ENCODE results near the gene PRRT1B.
"Not testable (repeated sequence)": the region's sequence is repeated elsewhere in the genome, so short reads cannot be mapped to it uniquely, and the experiment has no call there.

PRRT1B gene

GRCh38 chr9:131549186-131549585, 3.9 kb downstream of the PRRT1B start:
- DNase-seq (ENCODE audit: low read depth in 2 of 2), result not testable (repeated sequence)

GRCh38 chr9:131550465-131550864, 5.1 kb downstream of the PRRT1B start:
- DNase-seq (ENCODE audit: low read depth in 2 of 2), result not testable (repeated sequence)

DNA sequence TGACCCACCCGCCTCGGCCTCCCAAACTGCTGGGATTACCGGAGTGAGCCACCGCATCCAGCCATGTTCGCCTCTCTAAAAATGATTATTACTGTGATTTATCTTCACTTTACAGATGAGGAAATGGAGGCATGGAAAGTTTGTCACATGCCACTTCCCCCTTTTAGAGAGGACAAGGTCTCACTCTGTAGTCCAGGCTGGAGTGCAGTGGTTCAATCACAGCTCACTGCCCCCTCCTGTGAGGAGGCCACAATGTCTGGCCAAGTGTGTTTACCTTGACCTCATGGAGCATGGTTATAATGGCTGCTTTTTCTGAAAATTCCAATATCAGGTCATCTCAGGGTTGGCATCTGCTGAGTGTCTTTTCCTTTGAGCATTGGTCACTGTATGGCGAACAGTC, 6.7 kb downstream of the PRRT1B start:
- no peak for DNase-seq (ENCODE audit: low read depth in 2 of 2)

- DNase-seq (ENCODE audit: low read depth in 2 of 2), result no peak
Measured at GRCh38 chr9:131554087-131554842, 8.9 kb downstream of the PRRT1B start.

GRCh38 chr9:131554843-131555351, 9.6 kb downstream of the PRRT1B start:
- no peak for DNase-seq (ENCODE audit: low read depth in 2 of 2)

DNA sequence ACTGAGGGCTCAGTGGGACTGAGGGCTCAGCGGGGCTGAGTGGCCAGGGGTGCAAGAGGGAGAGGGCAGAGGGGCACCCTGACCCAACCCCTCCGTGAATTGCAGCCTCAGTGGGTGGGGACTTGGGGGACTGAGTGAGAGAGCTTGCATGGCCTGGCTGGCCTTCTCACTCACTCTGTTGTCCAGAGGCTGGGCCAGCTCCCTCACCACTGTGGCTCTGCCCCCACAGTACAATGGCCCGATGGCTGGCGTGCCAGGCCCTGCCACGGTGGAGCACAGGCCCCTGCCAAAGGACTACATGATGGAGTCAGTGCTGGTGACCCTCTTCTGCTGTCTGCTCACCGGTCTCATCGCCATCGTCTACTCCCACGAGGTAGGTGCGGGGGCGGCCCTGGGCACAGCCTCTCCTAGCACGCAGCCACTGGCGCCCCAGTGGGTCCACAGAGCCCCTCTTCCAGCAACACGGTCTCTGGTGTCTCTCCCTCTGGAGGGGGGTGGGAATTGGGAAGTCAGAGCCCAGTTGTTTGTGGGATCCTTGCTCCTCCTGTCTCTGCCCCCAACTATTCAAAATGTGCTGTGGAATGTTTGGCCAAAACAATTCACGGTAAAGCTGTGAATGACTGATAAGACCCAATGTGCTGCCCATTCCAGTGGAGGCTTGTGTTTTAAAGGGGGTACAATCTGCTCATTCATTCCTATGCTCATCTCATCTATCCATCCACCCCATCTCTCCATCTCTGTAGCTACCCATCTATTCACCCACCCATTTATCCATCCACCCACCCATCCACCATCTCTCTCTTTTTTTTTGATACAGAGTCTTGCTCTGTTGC, 10.7 kb downstream of the PRRT1B start:
- DNase-seq (ENCODE audit: low read depth in 2 of 2), result no peak

DNA sequence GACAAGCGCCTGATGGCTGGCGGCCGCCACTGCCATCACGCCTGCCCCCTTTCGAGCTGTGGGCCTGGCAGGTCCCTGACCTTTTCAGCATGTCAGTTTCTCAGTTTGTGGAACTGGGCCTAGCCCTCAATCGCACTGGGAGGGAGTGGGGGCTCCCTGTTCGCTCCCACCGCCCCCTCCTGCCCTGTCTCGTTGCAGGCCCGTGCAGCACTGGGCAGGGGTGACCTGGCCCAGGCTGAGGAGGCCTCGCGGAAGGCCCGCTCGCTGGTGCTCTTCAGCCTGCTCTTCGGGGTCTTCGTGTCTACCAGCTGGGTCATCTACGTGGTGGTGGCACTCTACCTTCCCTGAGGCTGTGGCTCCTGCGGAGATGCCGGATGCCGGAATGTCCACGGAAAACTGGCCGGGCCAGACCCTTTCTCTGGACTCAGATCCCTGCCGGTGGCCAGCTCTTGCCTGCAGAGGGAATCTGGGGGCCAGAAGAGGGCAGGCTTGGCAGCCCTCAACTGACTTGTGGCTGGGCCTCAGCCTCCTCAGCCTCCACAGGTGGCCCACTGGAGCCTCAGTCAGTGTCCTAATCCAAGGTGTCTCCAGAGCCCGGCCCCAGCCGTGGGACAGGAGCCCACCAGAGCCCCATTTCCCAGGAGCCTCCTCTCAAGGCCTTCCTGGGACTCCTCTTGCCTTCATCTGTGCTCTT, 12.7 kb downstream of the PRRT1B start:
- no peak for DNase-seq (ENCODE audit: low read depth in 2 of 2)

- no peak for DNase-seq (ENCODE audit: low read depth in 2 of 2)
Measured at GRCh38 chr9:131559421-131560000, 14.2 kb downstream of the PRRT1B start.

DNA sequence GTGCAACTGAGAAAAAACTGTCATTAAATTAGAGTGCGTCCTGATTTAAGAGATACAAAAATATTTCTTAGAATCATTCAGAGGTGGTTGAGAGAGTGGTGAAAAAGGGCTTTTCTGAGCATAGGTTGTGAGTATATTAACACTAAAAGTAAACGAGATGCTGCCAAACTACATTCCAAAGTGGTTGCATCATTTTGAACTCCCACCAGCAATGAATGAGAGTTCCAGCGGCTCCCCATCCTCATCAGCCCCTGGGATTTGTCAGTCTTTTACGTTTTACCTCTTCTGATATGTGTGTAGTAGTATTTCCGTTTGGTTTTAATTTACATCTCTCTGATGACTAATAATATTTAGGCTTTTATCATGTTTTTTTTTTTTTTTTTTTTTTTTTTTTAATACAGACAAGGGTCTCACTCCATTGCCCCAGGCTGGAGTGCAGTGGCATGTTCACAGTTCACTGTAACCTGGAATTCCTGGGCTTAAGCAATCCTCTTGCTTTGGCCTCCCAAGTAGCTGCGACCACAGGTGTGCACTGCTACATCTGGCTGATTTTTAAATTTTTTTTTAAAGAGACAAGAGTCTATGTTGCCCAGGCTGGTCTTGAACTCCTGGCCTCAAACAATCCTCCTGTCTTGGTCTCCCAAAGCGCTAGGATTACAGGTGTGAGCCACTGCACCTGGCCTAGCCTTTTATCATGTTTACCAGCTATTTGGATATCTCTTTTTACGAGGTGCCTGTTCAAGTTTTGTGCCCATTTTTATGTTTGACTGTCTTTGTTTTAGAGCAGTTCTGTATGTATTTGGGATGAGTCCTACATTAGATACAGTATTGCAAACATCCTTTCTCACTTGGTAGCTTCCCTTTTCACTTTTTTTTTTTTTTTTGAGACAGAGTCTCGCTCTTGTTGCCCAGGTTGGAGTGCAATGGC, 17.0 kb downstream of the PRRT1B start:
- DNase-seq (ENCODE audit: low read depth in 2 of 2), result no peak

DNA sequence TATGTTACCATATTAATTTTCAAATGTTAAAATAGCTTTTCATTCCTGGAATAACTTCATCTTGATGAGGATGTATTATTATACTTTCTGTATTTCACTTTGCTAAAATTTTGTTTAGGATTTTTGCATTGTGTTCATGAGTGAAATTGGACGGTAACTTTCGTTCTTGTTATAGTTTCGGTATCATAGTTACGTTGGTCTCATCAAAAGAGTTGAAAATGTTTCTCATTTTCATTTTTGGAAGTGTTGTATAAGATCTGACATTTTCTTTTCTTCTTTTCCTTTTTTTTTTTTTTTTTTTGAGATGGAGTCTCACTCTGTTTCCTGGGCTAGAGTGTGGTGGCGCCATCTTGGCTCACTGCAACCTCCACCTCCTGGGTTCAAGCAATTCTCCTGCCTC, 20.0 kb downstream of the PRRT1B start:
- no peak for DNase-seq (ENCODE audit: low read depth in 2 of 2)

DNA sequence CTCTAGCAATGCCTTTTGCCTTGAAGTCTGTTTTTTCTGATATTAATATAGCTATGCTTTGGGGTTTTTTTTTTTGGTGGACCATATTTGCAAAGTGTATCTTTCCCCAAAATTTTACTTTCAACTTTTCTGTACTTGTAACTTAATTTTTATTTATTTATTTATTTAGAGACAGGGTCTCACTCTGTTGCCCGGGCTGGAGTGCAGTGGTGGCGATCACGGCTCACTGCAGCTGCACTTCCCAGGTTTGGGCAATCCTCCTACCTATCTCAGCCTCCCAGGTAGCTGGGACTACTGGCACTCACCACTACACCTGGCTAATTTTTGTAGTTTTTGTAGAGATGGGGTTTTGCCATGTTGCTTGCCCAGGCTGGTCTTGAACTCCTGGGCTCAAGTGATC, 20.8 kb downstream of the PRRT1B start:
- DNase-seq (ENCODE audit: low read depth in 2 of 2), result no peak

DNA sequence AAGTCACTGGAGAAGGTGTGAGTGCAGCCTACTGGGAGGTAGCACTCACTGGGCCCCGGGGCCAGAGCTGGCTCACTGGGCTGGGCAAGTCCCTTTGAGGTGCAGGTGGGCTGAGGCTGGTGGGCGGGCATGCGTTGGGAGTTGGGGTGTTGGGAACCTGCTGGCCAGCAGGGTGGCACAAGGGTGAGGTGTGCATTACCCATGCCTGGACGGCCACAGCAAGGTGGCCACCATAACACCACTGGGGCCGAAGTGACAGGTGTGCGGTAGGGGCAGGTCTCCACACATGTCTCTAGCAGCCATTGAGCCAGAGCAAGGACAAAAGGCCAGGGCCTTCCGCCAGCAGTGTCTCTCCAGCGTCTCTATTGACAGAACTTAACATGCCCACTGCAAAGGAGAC, 22.6 kb downstream of the PRRT1B start:
- DNase-seq (ENCODE audit: low read depth in 2 of 2), result no peak

DNA sequence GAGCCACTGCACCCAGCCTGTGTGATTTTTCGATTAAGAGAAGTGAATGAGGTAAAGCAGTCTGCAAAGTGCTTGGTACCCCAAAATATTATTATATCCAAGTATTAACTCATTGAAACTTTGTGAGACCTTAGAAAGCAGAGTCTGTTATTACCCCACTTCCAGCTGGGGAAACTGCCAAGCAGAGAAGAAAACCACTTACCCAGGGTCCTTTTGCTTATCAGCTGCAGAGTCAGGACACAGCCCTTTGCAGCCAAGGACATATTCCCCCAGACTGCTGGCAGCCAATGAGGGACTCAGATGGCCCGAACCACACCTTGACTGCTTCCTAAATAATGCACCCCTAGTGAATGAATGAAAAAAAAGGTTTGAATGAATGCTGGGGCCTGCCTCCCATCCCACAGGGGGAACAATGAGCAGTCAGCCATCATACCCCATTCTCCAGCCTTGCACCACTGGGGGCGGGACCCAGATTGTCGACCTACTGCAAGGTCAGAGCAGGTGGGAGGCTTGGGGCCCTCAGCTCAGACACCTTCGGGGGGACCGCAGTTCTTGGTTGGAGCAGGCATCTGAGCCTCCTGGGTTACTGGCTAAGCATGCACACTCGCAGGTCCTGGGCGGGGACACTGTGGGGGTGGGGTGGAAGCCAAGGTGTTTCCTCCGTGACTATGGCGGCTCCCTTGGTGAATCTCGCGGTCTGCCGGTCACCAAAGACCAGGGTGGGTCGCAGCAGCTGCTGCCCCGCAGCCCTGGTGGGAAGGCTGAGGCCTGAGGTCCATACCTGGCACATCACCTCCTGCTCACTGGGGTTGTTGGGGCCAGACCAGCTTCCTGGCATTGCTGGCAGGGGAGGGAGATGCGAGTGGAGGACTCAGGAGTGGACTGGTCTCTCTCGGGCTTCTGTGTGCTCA, 29.7 kb downstream of the PRRT1B start:
- no peak for DNase-seq (ENCODE audit: low read depth in 2 of 2)

GRCh38 chr9:131575946-131576853, 30.9 kb downstream of the PRRT1B start:
- no peak for DNase-seq (ENCODE audit: low read depth in 2 of 2)

DNA sequence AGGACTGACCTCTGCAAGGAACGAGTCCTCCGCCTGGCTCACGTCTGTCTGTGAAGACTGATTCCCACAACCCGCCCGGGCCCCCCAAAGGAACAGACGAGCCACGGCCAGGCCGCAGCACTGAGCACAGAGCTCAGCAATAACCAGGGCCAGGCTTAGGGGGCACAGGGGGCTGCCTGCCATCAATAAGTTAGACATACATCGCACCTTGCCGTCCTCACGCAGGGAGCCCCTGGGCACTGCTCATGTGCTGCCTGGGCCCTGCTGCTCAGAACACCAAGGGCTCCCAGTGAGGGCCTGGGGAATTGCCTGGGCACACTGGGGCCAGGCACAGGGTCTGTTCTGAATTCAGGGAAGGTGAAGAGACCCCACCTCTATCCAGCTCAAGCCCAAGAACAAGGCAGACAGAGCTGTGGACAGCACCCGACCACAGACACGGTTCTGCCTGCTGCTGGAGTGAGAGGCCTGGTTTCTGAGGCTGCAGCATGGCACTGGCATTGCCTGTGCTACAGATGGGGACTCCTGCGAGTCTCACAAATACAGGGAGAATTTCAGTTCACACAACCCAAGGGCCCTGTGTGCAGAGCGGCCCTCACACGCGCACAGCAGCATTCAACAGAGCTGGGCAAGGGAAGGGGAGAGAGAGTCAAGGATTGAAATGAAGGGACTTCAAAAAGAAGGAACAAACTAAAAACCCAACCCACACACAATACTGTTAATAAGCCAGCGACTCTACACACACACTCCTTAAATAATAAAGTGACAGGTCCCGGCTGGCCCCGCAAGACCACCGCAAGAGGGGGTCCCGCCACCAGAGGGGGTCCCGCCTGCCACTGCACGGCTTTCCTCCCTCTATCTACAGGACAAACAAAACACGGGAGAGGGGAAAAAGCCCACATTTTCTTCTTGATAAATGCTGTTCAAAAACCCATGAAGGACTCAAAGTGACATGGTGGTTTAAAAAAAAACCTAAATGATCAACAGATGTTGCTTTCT, 32.0 kb downstream of the PRRT1B start:
- no peak for DNase-seq (ENCODE audit: low read depth in 2 of 2)

- no peak for DNase-seq (ENCODE audit: low read depth in 2 of 2)
Measured at GRCh38 chr9:131578021-131578420, 32.7 kb downstream of the PRRT1B start.

DNA sequence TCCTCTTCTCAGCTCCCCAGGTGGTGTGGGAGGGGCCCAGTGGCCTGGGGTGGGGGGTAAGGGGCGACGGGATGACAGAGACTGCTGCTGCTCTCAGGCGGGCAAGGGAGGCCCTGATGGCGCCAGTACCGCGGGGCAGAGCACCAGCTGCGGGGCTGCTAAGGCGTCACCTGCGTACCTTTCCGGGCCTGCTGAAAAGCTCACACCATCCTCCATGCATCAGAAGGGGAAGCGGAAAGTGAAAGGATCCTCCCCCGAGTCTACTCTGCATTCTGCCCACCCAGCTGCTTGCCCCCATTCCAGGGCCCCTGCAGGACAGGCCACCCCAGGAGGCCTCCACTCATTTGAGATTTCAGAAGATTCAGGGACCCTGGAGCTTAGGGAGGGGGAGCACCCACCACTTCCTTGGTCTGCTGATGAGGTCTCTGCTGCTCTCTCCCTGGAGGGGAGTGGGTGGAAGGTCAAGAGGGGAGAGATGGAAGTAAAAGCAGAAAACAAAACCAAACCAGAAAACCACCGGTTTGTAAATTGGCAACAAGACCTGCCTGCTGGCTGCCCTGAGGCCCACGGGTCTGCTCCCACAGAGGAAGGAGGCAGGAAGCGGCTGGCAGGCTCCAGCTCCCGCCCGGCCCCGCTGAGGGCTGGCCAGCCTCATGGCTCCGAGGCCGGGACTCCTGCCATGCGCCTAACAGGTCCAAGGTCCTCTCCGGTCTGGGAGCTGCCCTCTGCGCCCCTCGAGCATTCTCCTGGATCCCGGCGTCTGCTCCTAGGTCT, 33.6 kb downstream of the PRRT1B start:
- peak; percentile 22 to 25 for DNase-seq (ENCODE audit: low read depth in 2 of 2)

Measured in stimulated activated CD4-positive, alpha-beta T cell treated with anti-CD3 and anti-CD28 coated beads, Interleukin-15, amount 100 ng/mL, for 48 hours (primary cell).